GM23338 (cell line): Measurements from ENCODE around the gene AMPD3. TPM values are rescaled to one million over a fixed set of nuclear protein-coding genes. Genes with fewer than 3 reads are reported as not detected.

Source experiments
- ATAC-seq: fragments of 200-7000 bp; cut with Tn5 transposase; 3 replicates; pipeline ENCODE4 v1.9.1; 2020
- DNase-seq: peaks from one replicate; pipeline ENCODE4 v3.0.0-alpha.2; 2015; ENCODE audit warnings: low spot score
- H2AFZ ChIP-seq: fragments of 200-600 bp; sonication (generic); 2 replicates; pipeline ENCODE4 v1.8.0; 2016; ENCODE audit warnings: antibody characterized with exemption, mild to moderate bottlenecking, moderate library complexity
- H3F3A ChIP-seq: fragments of 200-600 bp; sonication (generic); replicated peaks from 2 replicates; pipeline ENCODE4 v1.8.0; 2017; ENCODE audit warnings: antibody characterized with exemption, mixed run types, low read depth
- H3K27ac ChIP-seq: fragments of 200-600 bp; sonication (generic); 2 replicates; pipeline ENCODE4 v1.6.1; 2016; ENCODE audit warnings: low read depth
- H3K27me3 ChIP-seq: fragments of 200-600 bp; sonication (generic); 2 replicates; pipeline ENCODE4 v1.8.0; 2016; ENCODE audit warnings: mild to moderate bottlenecking, mixed run types, moderate library complexity; ENCODE audit not compliant: insufficient read depth
- H3K36me3 ChIP-seq: fragments of 200-600 bp; sonication (generic); 2 replicates; pipeline ENCODE4 v1.8.0; 2016; ENCODE audit warnings: mild to moderate bottlenecking; ENCODE audit not compliant: insufficient read depth
- H3K4me1 ChIP-seq: fragments of 200-600 bp; sonication (generic); 2 replicates; pipeline ENCODE4 v1.8.0; 2016; ENCODE audit warnings: mild to moderate bottlenecking, moderate library complexity; ENCODE audit not compliant: insufficient read depth
- H3K4me2 ChIP-seq: fragments of 200-600 bp; sonication (generic); 2 replicates; pipeline ENCODE4 v1.7.1; 2017; ENCODE audit warnings: mixed run types
- H3K4me3 ChIP-seq: fragments of 200-600 bp; sonication (generic); 2 replicates; pipeline ENCODE4 v1.6.1; 2016; ENCODE audit warnings: mixed run types
- H3K79me2 ChIP-seq: fragments of 200-600 bp; sonication (generic); replicated peaks from 2 replicates; pipeline ENCODE4 v1.8.0; 2017; ENCODE audit warnings: mild to moderate bottlenecking; ENCODE audit not compliant: insufficient read depth
- H3K9me2 ChIP-seq: fragments of 200-600 bp; sonication (generic); 2 replicates; pipeline ENCODE4 v1.8.0; 2017; ENCODE audit not compliant: insufficient read depth
- H4K20me1 ChIP-seq: fragments of 200-600 bp; sonication (generic); replicated peaks from 2 replicates; pipeline ENCODE4 v1.8.0; 2017; ENCODE audit warnings: mild to moderate bottlenecking; ENCODE audit not compliant: insufficient read depth
- H3K27ac Mint-ChIP-seq: 2 replicates; pipeline ENCODE4 v1.8.0; 2020; ENCODE audit warnings: inconsistent platforms, mild to moderate bottlenecking, moderate library complexity, mixed read lengths
- H3K27me3 Mint-ChIP-seq: 3 replicates; pipeline ENCODE4 v1.8.0; 2022; ENCODE audit warnings: low read depth, mild to moderate bottlenecking, moderate library complexity, mixed read lengths, inconsistent platforms; ENCODE audit not compliant: insufficient read depth, poor library complexity
- H3K36me3 Mint-ChIP-seq: 3 replicates; pipeline ENCODE4 v1.8.0; 2021; ENCODE audit warnings: low read depth, mild to moderate bottlenecking, inconsistent platforms, moderate library complexity, mixed read lengths
- H3K4me1 Mint-ChIP-seq: 3 replicates; pipeline ENCODE4 v1.8.0; 2020; ENCODE audit warnings: mild to moderate bottlenecking, inconsistent platforms, mixed read lengths
- H3K4me3 Mint-ChIP-seq: 3 replicates; pipeline ENCODE4 v1.8.0; 2021; ENCODE audit warnings: moderate library complexity, mild to moderate bottlenecking, inconsistent platforms, mixed read lengths
- H3K9me3 Mint-ChIP-seq: 3 replicates; pipeline ENCODE4 v1.8.0; 2020; ENCODE audit warnings: moderate library complexity, mild to moderate bottlenecking, inconsistent platforms, mixed read lengths
- EZH2 ChIP-seq: fragments of 200-600 bp; sonication (generic); IDR thresholded peaks from one replicate; pipeline ENCODE4 v1.8.0; 2017; ENCODE audit warnings: antibody characterized with exemption, mild to moderate bottlenecking, low read depth; ENCODE audit not compliant: unreplicated experiment
- EZH2phosphoT487 ChIP-seq: fragments of 200-600 bp; sonication (generic); IDR thresholded peaks from one replicate; pipeline ENCODE4 v1.8.1; 2018; ENCODE audit warnings: antibody characterized with exemption; ENCODE audit not compliant: unreplicated experiment
- NANOG ChIP-seq: IDR thresholded peaks from 2 replicates; pipeline ENCODE4 v1.6.1; 2016; ENCODE audit warnings: antibody characterized with exemption, borderline replicate concordance
- REST ChIP-seq: IDR thresholded peaks from one replicate; pipeline ENCODE4 v1.6.1; 2018; ENCODE audit warnings: antibody characterized with exemption; ENCODE audit not compliant: unreplicated experiment
- ZNF331 ChIP-seq: fragments of 250-450 bp; sonication (Bioruptor Pico); IDR thresholded peaks from 2 replicates; pipeline ENCODE4 v1.5.0; 2020; ENCODE audit warnings: low read depth, mild to moderate bottlenecking, moderate library complexity
- ZNF462 ChIP-seq: fragments of 250-450 bp; sonication (Bioruptor Pico); IDR thresholded peaks from 2 replicates; pipeline ENCODE4 v1.5.0; 2020; ENCODE audit warnings: mild to moderate bottlenecking, moderate library complexity
- polyA plus RNA-seq: library from polyadenylated mRNA; unstranded; fragments of >200 nt; fragmentation: Nextera tagmentation; extraction: Ambion mirVana; gene quantifications from 2 replicates; pipeline ENCODE4 v1.2.1, GENCODE V29; 2016
- total RNA-seq: library from RNA; depleted of rRNA; stranded (reverse); fragments of >200 nt; shearing (Covaris generic); gene quantifications from 2 replicates; pipeline ENCODE4 v1.2.3, GENCODE V29; 2014

Gene AMPD3
- total and polyA plus RNA-seq, 2 experiments from 2014 or later: 1.6 to 2.1 TPM

- TF ChIP-seq REST (no peak), EZH2phosphoT487 (no peak), EZH2 (no peak)
Measured at GRCh38 chr11:10443721-10444235, 11.3 kb upstream of the AMPD3 start (continued).

GRCh38 chr11:10444725-10445315 is 10.2 kb upstream of the AMPD3 start:
- Histone ChIP-seq H3K4me1 (no peaks in the 10 kb centered on the region), H3F3A (no peaks in the 10 kb centered on the region), H3K4me3 (no peak overlapping the region), H2AFZ (no peak overlapping the region), H3K36me3 (no peaks in the 10 kb centered on the region), H3K79me2 (no peaks in the 10 kb centered on the region), H3K9me2 (no peaks in the 10 kb centered on the region; the same call in 1 of the 2 replicates), H3K4me2 (no peak overlapping the region), H4K20me1 (no peaks in the 10 kb centered on the region), H3K27me3 (peaks cover 12% of the 10 kb centered on the region), H3K27ac (no peak overlapping the region)
- Mint-ChIP-seq H3K4me1 (peaks cover 3% of the 10 kb centered on the region), H3K36me3 (no peaks in the 10 kb centered on the region), H3K27me3 (peaks cover 5% of the 10 kb centered on the region), H3K27ac (no peak overlapping the region), H3K4me3 (no peak overlapping the region), H3K9me3 (no peaks in the 10 kb centered on the region)
- TF ChIP-seq REST (no peak), ZNF331 (CRISPR knock-in tag) (no peak)
- ATAC-seq (no peak), DNase-seq (no peak)

- Histone ChIP-seq H3K27ac (no peak overlapping the region), H2AFZ (no peak overlapping the region), H3K4me1 (no peaks in the 10 kb centered on the region), H3K36me3 (no peaks in the 10 kb centered on the region), H3K9me2 (no peaks in the 10 kb centered on the region), H3K4me3 (no peak overlapping the region), H3F3A (no peaks in the 10 kb centered on the region), H3K27me3 (peaks cover 31% of the 10 kb centered on the region), H3K4me2 (no peak overlapping the region), H4K20me1 (no peaks in the 10 kb centered on the region), H3K79me2 (no peaks in the 10 kb centered on the region)
- Mint-ChIP-seq H3K27me3 (peaks cover 21% of the 10 kb centered on the region), H3K4me3 (no peak overlapping the region), H3K27ac (no peak overlapping the region), H3K9me3 (no peaks in the 10 kb centered on the region), H3K4me1 (peaks cover 11% of the 10 kb centered on the region), H3K36me3 (no peaks in the 10 kb centered on the region)
- ATAC-seq (no peak), DNase-seq (no peak)
- no peak for TF ChIP-seq ZNF462 (CRISPR knock-in tag)
- no peak for TF ChIP-seq NANOG
Measured at GRCh38 chr11:10447445-10447844, 7.6 kb upstream of the AMPD3 start.
